ENCODE measurements around the gene EZR. TPM values are rescaled to one million over a fixed set of nuclear protein-coding genes. Genes with fewer than 3 reads are reported as not detected.

EZR gene
- total RNA-seq, 6 donors from 2014 or later: 188 to 810 (median 346) TPM

GRCh38 chr6:158763434-158764182, 55.6 kb downstream of the EZR start:
- TF ChIP-seq POLR2AphosphoS5 (IDR thresholded peaks at IDR 0.05): peak in 1 of 2 donors; percentile 29
- TF ChIP-seq CTCF (IDR thresholded peaks at IDR 0.05): no peak
- TF ChIP-seq EP300 (IDR thresholded peaks at IDR 0.05): no peak
- peak in 1 of 2 donors; percentile 59 for DNase-seq

DNA sequence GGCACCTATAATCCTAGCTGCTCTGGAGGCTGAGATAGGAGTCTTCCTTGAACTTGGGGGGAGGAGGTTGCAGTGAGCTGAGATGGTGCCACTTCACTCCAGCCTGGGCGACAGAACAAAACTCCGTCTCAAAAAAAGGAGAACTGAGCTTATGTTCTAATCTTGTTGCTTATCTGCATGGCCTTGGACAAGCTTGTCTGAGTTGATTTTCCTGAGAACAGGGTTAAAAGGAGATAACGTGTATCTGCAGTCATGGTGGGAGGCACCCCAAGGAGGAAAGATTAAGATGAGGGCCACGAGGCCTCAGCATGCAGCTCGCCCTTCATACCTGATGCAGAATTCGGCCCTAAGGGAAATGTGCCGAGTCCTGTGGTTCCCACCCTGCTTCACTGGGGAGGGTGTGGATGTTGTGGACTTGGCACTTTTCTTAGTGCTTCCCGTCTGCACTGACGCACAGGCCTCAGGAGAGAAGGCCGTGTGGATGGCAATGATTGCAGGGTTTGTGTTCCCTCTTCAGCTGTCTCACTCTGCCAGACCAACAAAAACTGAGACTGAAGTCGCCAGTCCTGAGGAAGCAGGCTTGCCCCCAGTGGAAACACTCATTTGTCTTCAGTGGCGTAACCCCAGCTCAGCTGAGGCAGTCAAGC, 56.3 kb downstream of the EZR start:
- H3K27me3 ChIP-seq: no peaks in the 10 kb centered on the region
- peaks cover 24 to 51% (median 38%) of the 10 kb centered on the region in 4 donors for H3K36me3 ChIP-seq
- 84% methylated on average over 11 to 12 of the region's 12 CpGs for WGBS, 2 donors
- no peaks in the 10 kb centered on the region for H3K9me3 ChIP-seq
- H3K4me3 ChIP-seq: no peak overlapping the region
- H3K4me1 ChIP-seq: no peaks in the 10 kb centered on the region
- DNase-seq (no peak), ATAC-seq (ENCODE audit: low FRiP score in 2 of 2) (peak in 1 of 2 donors; percentile 44)
- TF ChIP-seq POLR2AphosphoS5 (IDR thresholded peaks at IDR 0.05) (peak in 1 of 2 donors; percentile 13), EP300 (IDR thresholded peaks at IDR 0.05) (no peak), CTCF (IDR thresholded peaks at IDR 0.05) (no peak)
- peak overlapping the region in 1 of 4 donors; percentile 10 for H3K27ac ChIP-seq

More at GRCh38 chr6:158763434-158764182, 55.6 kb downstream of the EZR start:
- H3K4me3 ChIP-seq: no peak overlapping the region
- 56 to 85% methylated on average over 11 of the region's 11 CpGs for WGBS, 2 donors
- H3K27me3 ChIP-seq: no peaks in the 10 kb centered on the region
- H3K9me3 ChIP-seq: no peaks in the 10 kb centered on the region
- peak overlapping the region in 1 of 4 donors; percentile 10 for H3K27ac ChIP-seq
- no peak for ATAC-seq (ENCODE audit: low FRiP score in 2 of 2)
- no peaks in the 10 kb centered on the region for H3K4me1 ChIP-seq
- peaks cover 31 to 58% (median 45%) of the 10 kb centered on the region in 4 donors for H3K36me3 ChIP-seq

- no peak for ATAC-seq (ENCODE audit: low FRiP score in 2 of 2)
- DNase-seq: peak in 1 of 2 donors; percentile 54
- TF ChIP-seq CTCF (IDR thresholded peaks at IDR 0.05) (no peak), POLR2AphosphoS5 (IDR thresholded peaks at IDR 0.05) (no peak), EP300 (IDR thresholded peaks at IDR 0.05) (no peak), POLR2A (IDR thresholded peaks at IDR 0.05) (no peak)
- H3K27ac ChIP-seq: no peak overlapping the region
- 95 to 96% methylated on average over 10 of the region's 10 CpGs for WGBS, 2 donors
- no peaks in the 10 kb centered on the region for H3K27me3 ChIP-seq
- no peaks in the 10 kb centered on the region for H3K9me3 ChIP-seq
- peaks cover 12 to 49% (median 26%) of the 10 kb centered on the region in 4 donors for H3K36me3 ChIP-seq
- no peaks in the 10 kb centered on the region for H3K4me1 ChIP-seq
- no peak overlapping the region for H3K4me3 ChIP-seq
Observed at GRCh38 chr6:158761746-158762145, 57.4 kb downstream of the EZR start.

DNA sequence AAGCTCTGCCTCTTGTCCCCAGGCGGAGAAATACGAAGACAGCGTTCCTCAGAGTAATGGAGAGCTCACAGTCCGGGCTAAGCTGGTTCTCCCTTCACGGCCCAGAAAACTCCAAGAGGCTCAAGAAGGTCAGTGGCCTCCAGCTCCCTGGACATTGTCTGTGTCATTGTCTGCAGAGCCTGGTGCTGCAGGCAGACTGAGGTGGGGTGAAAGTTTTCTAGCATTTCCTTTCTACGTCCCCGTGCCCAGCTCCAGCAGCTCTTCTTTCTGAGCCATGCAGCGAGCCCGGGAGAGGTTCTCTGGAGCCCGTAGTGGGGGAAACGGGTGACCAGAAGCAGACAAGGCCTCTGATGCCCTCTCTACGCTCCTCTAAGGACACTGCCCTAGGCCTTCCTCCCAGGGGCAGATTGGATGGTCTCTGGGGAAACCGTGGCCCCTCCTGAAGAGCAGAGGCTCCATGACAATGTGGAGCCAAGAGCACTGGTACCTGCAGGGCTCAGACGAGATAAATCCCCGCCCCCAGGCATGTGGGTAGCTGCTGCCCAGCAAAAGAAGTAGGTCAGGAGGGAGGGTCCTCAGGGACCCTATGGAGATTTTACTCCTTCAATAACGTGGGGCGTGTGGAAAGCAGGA, 58.4 kb downstream of the EZR start:
- 71 to 83% methylated on average over 12 to 17 of the region's 17 CpGs for WGBS, 2 donors
- no peak overlapping the region for H3K4me3 ChIP-seq
- no peaks in the 10 kb centered on the region for H3K9me3 ChIP-seq
- H3K4me1 ChIP-seq: no peaks in the 10 kb centered on the region
- H3K27me3 ChIP-seq: no peaks in the 10 kb centered on the region
- peaks cover 6 to 38% (median 17%) of the 10 kb centered on the region in 4 donors for H3K36me3 ChIP-seq
- H3K27ac ChIP-seq: no peak overlapping the region
- no peak for TF ChIP-seq POLR2AphosphoS5 (IDR thresholded peaks at IDR 0.05)
- TF ChIP-seq EP300 (IDR thresholded peaks at IDR 0.05): no peak
- no peak for TF ChIP-seq POLR2A (IDR thresholded peaks at IDR 0.05)
- TF ChIP-seq CTCF (IDR thresholded peaks at IDR 0.05): no peak
- ATAC-seq (ENCODE audit: low FRiP score in 2 of 2) (peak in 1 of 2 donors; percentile 7), DNase-seq (no peak)
